GM13977 (cell line): Measurements from ENCODE around the gene CELA1.
"Not testable (repeated sequence)": the region's sequence is repeated elsewhere in the genome, so short reads cannot be mapped to it uniquely, and the experiment has no call there.

Source experiments
- DNase-seq: peaks from one replicate; pipeline ENCODE4 v3.0.0; 2012; ENCODE audit warnings: low spot score
- CTCF ChIP-seq: IDR thresholded peaks from 2 replicates; pipeline ENCODE4 v1.5.1; 2012; ENCODE audit warnings: mild to moderate bottlenecking, control low read depth; ENCODE audit not compliant: insufficient read depth; ENCODE audit errors: extremely low read depth, missing control alignments
- in situ Hi-C: fragments of 300-500 bp; cut with MboI; formaldehyde crosslinking; loops from one replicate; pipeline ENCODE4 v1.12.0; 2022; ENCODE audit warnings: low sequenced_read_pairs, low pct_unique_long_range_greater_than_20kb, mixed read lengths, inconsistent platforms; ENCODE audit not compliant: unreplicated experiment

The CELA1 gene

DNA sequence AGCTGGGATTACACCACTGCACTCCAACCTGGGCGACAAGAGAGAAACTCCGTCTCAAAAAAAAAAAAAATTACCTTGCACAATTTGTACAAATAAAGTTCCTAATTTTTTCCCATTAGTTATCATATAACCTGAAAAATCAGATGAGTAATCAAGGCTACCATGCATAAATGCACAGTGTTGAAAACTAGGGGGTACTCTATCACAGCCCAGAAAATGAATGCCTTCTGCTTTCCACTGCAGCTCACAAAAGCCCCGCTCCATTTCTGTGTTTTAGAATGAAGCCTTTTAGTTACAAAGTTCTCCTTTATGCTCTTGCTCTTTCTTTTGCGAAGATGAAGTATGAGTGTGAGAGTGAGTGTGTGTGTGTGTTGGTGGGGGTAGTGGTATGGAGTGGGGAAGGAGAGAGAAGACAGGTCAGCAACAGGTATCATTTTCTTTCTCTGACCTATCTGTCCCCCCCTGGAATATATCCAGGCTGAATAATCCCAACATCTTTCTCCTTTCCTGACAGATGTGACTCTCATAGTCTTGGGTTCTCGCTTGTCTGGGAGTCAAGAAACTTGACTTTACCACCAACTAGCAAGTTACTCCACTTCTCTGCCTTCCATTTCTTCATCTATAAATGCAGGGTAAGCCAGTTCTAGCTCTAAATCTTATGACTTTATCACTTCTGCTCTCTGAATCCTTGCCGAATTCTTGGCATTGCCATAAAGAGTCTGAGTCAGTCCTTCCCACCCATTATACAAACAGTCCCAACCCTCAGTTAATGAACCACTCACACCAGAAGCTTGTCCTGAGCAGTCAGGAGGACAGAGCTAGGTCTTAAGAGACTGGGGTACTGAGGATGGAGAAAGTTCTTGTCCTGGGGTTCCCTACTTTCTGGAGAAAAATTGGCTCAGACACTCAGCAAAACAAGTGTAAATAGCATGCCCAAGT is 38.6 kb downstream of the CELA1 start:
- in situ Hi-C loops, result no loop called here
- DNase-seq, result no peak
- TF ChIP-seq CTCF, result no peak

GRCh38 chr12:51306507-51306906 is 40.0 kb downstream of the CELA1 start:
- in situ Hi-C loops, result no loop called here
- no peak for TF ChIP-seq CTCF

DNA sequence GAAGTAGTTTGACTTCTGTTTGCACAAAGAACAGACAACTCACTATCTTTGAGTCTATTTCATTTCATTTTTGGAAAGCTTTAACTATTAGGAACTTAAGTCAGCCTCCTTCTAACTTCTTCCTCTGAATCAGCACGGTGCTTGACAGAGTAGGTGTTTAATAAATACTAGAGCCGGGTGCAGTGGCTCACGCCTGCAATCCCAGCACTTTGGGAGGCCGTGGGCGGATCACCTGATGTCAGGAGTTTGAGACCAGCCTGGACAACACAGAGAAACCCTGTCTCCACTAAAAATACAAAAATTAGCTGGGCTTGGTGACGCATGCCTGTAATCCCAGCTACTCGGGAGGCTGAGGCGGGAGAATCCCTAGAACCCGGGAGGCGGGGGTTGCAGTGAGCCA is 45.7 kb downstream of the CELA1 start:
- in situ Hi-C loops, DNase-seq: not testable (repeated sequence)

More at GRCh38 chr12:51306507-51306906, 40.0 kb downstream of the CELA1 start:
- no peak for DNase-seq

DNA sequence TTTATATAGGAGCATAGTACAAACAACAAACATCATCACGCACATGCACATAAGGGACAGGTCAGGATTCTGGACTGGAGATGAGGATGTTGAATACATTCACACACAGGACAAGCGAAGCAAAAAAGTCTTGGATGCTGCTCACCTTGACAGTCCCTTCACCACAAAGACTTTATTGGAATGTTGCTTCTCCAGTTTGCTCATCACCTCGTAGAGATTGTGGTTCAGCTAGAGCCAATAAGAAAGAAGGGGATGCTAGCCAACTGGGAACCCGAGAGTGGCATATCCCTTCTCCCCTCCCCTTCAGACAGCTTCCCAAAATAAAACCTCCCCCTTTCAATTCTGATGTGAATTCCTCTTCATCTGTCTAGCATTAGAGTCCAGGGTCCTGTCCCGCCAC is 50.8 kb downstream of the CELA1 start:
- DNase-seq, result no peak
- in situ Hi-C loops, result no loop called here
- no peak for TF ChIP-seq CTCF

DNA sequence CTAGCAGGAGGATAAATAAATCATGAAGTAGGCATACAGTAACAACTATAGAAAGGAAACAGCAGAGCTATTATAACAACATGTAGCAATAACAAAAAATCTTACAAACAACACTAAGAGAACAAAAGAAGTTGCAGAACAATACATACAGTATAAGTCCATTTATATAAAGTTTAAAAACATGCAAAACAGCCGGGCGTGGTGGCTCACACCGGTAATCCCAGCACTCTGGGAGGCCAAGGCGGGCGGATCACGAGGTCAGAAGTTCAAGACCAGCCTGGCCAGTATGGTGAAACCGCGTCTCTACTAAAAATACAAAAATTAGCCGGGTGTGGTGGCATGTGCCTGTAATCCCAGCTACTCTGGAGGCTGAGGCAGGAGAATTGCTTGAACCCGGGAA is 52.4 kb downstream of the CELA1 start:
- in situ Hi-C loops, DNase-seq: not testable (repeated sequence)

DNA sequence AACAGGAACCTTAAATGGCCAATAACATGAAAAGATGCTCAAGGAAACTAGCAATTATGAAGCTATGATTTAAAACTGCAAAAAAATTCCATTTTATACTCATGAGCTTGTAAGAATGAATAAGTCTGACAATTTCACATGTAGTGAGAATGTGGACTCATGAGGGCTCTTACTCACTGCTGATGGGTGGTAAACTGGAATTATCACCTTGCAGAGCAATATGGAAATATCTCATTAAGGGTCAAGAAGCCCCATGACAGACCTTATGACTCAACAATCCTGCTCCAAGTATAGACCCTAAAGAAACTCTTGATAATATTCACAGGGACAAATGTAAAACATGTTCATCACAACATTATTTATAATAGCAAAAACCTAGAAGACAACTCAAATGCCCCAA is 52.8 kb downstream of the CELA1 start:
- in situ Hi-C loops, result no loop called here
- no peak for TF ChIP-seq CTCF
- DNase-seq, result no peak

- DNase-seq, in situ Hi-C loops: not testable (repeated sequence)
- TF ChIP-seq CTCF, result peak; percentile 33
Measured at GRCh38 chr12:51291603-51292513, 54.6 kb downstream of the CELA1 start.
